ENCODE measurements around the gene HGS.
"Not testable (repeated sequence)": the region's sequence is repeated elsewhere in the genome, so short reads cannot be mapped to it uniquely, and the experiment has no call there.

DNA sequence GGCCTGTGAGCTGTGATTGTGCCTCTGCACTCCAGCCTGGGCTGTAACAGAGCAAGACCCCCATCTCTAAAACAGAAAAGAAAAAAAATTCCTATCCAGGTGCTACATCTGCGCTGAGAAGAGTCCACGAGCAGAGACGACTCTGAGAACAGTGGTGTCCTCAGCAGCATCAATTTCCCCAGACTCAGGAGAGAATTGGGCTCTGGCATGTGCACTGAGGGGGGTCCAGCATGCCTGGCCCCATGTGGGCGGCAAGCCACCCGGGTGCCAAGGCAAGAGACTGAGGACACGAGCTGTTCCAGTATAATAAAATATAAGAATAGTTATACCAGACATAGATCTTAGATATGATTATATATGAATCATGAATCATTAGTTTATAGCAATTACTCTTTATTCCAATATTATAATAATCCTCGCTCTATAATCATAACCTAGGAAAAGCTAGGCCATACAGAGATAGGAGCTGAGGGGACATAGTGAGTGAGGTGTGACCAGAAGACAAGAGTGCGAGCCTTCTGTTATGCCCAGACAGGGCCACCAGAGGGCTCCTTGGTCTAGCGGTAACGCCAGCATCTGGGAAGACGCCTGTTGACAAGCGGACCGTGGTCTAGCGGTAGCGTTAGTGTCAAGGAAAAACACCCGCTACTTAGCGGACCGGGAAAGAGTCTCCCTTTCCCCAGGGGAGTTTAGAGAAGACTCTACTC, 8.1 kb upstream of the HGS start:
- TF ChIP-seq, protein P1, sequence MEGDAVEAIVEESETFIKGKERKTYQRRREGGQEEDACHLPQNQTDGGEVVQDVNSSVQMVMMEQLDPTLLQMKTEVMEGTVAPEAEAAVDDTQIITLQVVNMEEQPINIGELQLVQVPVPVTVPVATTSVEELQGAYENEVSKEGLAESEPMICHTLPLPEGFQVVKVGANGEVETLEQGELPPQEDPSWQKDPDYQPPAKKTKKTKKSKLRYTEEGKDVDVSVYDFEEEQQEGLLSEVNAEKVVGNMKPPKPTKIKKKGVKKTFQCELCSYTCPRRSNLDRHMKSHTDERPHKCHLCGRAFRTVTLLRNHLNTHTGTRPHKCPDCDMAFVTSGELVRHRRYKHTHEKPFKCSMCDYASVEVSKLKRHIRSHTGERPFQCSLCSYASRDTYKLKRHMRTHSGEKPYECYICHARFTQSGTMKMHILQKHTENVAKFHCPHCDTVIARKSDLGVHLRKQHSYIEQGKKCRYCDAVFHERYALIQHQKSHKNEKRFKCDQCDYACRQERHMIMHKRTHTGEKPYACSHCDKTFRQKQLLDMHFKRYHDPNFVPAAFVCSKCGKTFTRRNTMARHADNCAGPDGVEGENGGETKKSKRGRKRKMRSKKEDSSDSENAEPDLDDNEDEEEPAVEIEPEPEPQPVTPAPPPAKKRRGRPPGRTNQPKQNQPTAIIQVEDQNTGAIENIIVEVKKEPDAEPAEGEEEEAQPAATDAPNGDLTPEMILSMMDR (IDR thresholded peaks at IDR 0.05; ENCODE audit: poor library complexity): peak; percentile 48
- TF ChIP-seq EZH2phosphoT487 (IDR thresholded peaks at IDR 0.05; ENCODE audit: low read depth, severe bottlenecking, unreplicated experiment): not testable (repeated sequence)
